GM18873 (cell line): ENCODE results near the gene RAB36.

ENCODE experiments used
- ATAC-seq: cut with Tn5 transposase; IDR thresholded peaks from one replicate; pipeline ENCODE4 v1.9.1; 2021; ENCODE audit warnings: mild to moderate bottlenecking, moderate library complexity, moderate number of reproducible peaks; ENCODE audit not compliant: unreplicated experiment, low FRiP score

Gene RAB36

DNA sequence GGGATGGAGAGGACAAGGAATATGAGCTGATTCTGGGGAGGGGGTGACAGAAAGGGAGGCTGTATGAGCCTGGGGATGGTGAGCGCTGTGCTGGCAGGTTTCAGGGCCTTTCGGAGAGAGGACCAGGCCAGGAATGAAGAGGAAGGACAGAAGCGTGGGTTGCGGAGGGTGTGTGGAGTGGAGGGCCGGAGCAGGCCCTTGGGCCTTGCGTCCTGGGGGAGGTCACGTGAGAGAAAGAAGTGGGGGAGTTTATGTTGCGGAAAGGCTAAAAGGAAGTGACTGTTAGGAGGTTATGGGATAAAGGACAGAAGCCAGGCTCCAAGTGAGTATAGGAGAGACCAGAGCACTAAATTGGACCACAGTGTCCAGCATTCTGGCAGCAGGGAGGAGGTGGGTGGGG lies 52.6 kb downstream of the RAB36 start:
- ATAC-seq, result no peak

DNA sequence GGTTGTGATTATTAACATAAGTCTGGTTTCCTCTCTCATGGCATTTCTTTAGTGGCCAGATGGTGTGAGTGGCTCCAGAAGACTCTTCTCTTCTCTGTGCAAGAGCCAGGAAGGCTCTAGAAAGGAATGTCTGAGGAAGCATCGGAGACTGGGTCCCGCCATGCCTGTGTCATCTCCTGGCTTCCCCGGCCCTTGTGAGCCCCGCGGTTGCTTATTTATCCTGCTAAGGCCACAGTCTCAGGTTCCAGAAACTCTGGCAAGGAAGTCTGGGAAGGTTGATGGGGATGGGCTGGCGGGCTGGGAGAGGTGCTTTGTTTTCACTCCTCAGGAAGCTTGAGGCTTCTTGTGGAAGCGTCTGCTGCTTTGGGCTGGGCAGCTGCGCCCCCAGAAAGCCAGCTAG lies 53.9 kb downstream of the RAB36 start:
- no peak for ATAC-seq

DNA sequence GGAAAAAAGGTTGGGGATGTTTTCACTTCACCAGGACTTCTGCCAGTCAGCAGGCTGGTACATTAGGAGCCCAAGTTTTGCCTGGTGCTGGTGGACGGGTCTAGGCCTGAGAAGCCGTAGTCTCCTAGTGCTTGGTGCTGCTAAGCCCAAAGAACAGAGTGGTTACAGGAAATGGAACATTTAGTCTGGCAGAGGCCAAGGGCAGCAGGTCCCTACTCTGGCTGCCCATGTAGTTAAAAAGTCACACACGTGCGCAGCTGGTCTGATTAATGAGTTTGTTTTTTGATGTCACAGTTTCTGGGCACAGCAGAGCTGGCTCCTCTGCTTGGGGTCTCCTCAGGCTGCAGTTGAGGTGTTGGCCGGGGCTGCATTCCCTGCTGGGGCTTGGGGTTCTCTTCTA lies 55.6 kb downstream of the RAB36 start:
- no peak for ATAC-seq

DNA sequence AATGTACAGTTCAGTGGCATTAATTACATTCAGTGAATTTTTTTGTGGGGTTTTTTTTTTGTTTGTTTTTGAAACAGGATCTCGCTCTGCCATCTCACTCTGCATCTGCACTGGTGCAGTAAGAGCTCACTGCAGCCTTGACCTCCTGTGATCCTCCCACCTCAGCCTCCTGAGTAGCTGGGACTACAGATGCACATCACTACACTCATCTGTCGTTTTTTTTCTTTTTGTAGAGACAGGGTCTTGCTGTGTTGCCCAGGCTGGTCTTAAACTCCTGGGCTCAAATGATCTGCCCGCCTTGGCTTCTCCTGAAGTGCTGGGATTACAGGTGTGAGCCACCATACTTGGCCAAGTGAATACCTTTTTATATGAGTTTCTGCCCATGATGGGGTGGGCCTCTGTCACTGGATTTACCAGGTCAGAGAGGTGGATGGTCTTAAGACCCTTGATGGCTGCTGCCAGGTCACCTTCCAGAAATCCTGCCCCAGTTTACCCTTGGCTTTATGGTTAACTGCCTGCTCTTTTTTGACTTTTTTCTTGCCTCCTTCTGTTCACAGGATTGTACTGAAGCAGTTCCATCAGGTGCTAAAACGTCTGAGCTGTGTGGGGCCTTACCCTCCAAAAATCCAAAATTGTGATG lies 57.7 kb downstream of the RAB36 start:
- no peak for ATAC-seq

DNA sequence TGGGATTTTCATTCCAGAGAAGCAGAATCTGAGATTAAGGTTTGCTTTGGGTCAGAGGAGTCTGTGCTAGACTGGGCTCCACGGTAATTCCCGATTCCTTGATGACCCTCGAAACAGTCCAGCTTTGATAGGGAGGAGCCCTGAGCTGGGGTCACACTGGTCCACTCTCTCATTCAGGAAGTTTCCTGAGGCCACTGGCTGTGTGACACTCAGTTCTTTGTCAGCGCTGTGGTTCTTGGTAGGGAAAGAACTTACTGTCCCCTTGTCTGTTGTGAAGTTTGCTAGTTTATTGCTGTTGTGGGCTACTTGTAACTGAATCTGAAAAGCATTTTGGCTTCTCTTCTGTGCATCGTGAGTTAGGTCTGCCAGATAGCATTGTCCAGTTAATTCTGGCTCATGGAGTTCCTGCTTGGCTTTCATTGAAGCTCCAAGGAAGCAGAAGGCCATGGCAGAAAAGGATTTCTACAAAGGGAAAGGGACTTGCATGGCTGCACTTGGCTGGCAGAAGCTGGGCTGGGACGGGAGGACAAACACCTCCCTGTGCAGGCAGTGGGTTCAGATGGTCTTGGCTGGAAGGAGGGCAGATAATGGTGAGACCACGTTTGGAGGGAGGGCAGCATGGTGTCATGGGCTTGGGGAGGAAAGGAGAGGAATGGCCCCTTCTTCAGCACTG lies 58.3 kb downstream of the RAB36 start:
- ATAC-seq, result no peak

DNA sequence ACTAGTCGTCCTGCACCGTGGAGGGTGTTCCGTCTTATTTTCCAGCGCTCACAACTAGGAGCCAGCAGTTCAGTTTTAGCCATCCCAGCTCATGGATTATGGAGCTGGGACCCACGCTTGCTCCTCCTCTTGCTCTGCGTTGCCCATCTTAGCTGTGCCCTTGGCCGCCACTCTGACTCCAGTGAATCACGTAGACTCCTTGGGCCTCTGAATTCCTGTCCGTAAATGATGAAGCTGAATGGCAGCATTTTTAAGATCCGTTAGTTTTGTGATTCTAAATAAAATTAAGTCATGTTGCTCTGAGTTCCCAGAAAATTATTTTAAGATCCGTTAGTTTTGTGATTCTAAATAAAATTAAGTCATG lies 58.8 kb downstream of the RAB36 start:
- ATAC-seq, result no peak

DNA sequence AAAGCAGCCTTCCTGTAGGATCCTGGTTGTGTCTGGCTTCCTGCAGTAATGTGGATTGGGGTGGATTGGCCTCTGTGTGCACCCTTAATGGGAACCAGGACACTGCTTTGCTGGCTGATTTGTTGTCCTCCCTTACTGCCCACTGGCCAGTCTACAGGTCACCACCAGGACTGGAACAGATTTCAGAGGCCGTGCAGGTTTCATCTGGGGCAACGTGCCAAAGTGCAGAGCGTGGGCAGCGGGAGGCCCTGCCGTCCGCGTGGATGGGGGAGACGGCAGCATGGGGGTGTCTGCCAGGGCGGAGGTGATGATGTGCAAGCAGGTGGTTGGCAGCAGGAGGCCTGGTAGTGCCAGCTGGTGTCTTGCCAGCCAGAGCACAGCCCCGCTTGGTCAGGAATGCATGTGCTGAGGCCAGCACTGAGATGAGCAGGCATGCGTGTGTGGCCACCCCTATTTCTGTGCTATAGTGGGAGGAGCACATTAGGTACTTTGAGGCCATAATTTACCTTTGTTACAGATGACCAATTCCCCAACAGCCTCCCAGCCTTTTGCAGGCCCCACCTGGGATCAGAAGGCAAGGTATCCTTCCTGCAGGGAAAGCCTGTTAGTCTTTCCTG lies 59.4 kb downstream of the RAB36 start:
- no peak for ATAC-seq

DNA sequence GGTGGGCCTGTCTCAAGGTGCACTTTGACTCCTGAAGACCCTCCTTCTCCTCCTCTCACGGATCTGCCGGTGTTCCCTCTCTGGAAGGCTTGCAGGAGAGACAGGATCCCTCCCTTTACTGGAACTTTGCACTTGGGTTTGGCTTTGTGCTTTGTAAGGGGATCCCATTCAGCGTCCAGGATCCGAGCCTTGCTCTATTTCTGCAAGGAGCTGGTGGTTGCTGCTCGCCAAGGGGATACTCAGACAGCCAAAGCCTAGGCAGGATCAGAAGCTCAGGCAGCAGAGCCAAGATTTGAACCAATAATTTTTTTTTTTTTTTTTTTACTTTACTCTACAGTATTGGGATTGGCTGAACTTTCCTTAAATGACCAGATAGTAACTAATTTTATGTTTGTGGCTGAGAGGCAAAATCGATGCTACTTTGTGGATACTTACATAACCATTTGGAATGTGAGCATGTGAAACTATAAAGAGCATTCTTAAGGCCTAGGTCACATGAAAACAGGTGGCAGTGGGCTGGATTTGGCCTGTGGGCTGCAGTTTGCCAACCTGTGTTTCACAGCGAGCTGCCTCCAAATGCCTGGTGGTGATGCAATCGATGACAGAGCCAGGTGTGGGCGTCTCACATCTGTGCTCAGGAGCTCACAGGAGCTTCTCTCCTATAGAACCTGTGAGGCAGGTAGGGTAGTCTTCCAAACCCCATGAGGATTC lies 60.2 kb downstream of the RAB36 start:
- no peak for ATAC-seq

DNA sequence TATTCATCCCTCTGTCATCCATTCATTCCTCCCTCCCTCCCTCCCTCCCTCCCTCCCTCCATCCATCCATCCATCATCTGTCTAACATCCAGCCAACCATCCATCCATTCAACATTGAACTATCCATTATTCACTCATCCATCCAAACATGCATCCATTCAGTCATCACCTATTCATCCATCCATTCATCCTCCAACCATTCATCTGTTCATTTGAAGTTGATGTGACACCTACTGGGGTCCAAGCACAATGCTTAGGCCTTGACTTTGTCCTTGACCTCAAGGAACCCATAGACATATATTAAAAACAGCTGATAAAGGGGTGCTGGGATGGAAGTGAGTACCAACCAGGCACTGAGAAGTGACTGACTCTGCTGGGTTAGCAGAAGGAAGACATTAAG lies 61.6 kb downstream of the RAB36 start:
- ATAC-seq, result no peak

DNA sequence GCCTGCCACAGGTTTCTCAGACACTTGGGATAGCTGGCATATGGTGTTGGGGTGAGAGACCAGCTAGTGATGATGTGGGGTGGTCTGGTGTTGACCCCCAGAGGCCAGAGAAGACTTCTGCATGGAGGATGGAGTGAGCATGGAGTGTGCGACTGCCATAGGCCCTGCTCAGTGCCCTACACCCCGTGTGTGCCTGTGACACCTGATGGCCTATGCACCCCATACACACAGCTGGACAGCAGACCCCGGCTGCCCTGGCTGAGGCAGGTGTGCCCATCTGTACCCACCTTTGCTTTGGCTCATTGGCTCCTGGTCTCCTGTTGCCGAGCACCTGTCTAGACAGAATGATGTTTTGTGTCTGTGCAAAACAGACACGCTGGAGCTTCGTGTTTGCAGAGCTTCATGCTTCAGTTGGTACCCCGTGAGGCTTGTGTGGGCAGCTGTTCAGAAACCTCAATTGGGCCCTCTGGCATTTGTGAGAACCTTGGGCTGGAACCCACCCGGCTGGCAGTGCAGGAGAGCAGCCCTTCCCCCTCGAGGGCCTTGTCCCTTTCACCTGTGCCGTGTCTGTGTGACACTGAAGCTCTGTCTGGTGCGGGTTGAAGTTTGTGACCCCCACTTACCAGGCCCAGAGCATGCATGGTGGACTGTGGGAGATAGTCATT lies 62.6 kb downstream of the RAB36 start:
- no peak for ATAC-seq

DNA sequence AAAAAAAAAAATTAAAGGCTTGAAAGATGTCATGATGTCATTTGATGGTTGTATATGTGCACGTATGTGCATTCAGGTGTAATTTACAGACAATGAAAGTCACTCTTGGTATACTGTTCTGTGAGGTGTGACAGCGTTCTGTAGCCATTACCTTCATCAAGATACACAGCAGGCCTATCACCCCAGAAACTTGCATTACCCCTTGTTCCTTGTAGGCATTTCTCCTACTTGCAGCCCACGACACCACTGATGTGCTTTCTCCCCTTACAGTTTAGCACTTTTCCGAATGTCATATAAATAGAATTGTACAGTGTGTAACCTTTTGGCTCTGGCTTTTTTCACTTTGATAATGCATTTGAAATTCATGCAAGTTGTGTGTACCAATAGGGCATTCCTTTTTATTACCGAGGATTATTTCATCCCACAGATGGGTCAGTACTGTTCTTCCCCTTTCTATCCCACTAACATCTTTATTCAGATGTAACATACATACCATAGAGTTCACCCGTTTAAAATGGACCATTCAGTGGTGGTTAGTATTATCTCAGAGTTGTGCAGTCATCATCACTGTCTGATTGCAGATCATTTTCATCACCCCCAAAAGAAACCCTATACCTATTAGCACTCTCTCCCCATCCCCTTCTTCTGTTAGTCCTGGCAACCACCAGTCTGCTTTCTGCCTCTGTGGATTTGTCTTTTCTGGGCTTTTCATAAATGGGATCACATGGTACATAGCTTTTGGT lies 65.3 kb downstream of the RAB36 start:
- ATAC-seq, result no peak

DNA sequence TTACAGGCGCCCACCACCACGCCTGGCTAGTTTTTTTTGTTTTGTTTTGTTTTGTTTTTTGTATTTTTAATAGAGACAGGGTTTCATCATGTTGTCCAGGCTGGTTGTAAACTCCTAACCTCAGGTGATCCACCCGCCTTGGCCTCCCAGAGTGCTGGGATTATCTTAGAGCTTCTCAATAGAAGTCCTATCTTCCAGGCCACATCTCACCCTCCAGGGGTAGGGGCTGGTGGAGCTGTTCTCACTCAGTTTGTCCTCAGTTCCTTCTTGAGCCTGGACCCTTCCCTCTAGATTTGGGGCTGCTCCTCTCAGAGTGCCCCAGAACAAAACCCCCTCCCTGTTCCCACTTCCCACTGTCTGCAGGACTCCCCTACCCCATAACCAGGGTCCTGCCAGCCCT lies 66.3 kb downstream of the RAB36 start:
- no peak for ATAC-seq

DNA sequence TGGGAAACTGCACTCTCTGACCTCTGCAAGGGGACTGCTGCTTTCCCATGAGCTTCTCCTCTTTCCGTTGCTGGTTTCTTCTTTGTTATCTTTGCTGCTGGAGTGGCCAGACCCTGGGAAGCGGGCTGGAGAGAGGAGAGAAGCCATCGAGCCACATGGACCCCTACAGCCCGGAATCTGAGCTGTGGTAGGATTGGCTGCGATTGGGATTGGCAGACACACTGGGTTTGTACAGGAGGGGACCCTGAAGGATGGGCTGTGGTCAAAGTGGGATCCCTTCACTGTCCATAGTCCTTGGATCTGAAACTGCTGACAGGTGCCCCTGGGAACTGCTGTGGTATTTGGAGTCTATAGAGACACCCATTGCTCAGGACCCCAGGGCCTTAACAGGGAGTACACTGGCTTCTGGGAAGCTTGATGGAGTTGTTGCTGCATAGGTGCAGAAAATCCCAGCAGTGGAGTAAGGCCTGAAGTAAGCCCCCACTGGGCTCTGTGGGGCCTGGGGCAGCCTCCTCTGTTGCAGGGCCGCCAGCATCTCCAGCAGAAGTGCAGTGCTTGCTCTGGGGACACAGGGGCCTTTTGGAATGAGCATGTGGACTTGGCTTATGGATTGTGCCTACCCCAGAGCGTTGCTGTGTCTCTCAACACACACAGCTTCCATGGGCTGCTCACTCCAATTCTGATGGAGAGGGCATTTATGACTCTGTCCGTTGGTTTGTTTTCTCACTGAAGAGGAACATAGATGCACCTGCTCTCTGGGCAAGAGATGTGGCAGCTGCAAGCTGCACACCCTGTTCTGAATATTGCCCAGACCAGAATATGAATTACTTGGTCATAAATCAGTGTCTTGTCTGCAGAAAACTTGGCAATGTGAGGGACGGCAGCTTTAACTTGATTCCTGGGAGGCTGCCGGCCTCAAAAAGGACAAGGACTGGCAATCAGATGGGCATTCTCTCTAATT lies 67.1 kb downstream of the RAB36 start:
- no peak for ATAC-seq

DNA sequence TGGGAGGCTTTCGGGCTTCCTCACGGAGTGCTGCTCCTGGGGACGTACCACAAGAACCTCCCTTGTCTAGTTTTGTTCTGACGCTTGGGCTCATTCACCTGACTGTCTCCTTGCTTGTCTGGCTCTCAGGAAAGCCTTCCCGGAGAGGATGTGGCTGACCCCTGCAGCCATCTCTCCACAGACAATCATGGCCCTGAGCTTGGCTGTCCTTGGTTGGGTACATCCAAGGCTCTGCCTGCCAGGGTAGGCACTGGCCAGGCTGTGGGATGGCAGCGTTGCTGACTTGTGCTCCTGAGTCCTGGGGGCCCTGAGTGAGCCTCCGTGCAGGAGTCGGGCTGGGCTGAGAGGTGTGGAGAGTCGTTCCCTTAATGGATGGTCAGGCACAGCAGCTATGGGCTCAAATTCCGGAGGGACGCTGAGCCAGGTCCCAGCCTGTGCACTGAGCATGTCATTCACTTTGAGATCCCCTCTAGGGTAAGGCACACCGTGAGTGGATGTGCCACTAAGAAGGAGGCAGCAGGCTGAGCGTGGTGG lies 67.8 kb downstream of the RAB36 start:
- ATAC-seq, result no peak

DNA sequence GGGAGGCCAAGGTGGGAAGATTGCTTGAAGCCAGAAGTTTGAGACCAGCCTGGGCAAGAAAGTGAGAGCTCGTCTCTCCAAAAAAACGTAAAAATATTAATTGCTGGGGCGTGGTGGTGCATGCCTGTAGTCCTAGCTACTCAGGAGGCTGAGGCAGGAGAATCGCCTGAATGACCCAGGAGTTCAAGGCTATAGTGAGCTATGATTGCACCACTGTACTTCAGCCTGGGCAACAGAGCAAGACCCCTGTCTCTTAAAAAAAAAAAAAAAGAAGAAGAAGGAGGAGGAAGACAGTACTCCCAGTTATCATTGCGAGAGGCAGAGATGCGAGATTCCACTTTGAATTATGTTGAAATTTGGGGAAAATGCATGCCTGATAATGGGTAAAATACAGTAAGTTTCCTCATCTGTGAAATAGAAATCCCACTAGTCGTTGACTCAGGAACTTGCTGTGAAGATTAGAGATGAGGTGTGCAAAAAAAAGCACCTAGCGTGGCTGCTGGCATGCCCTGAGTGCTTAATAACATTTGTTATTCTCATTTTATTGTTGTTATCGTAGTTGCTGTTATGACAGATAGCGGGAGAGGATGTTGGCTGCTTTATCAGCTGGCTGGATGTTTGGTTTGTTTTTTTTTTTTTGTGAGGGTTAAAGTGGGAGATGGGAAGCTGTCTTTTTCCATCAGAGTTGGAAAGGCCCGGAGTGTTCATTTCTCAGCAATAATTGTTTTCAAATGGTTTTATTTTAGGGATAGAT lies 68.5 kb downstream of the RAB36 start:
- no peak for ATAC-seq
